RCC 7860 (cell line): ENCODE results near the gene PRRT1B.
A peak's percentile ranks its signal among the peaks of the same experiment; 100 is the strongest.

Experiments
- DNase-seq: peaks from one replicate; pipeline ENCODE4 v3.0.0-alpha.2; 2015; ENCODE audit warnings: low spot score
- FAIRE-seq: peaks from 2 replicates; lab custom pipeline; 2012; peaks lifted over from hg19 to GRCh38; lab: Jason Lieb, UNC

Gene PRRT1B

GRCh38 chr9:131521822-131522221, 23.5 kb upstream of the PRRT1B start:
- no peak for DNase-seq
- no peak for FAIRE-seq

GRCh38 chr9:131522257-131523085, 22.9 kb upstream of the PRRT1B start:
- FAIRE-seq: no peak
- DNase-seq: no peak

- DNase-seq (no peak), FAIRE-seq (no peak)
Observed at GRCh38 chr9:131523086-131523388, 22.3 kb upstream of the PRRT1B start.

GRCh38 chr9:131523451-131524435, 21.6 kb upstream of the PRRT1B start:
- DNase-seq (no peak), FAIRE-seq (no peak)

- DNase-seq: no peak
- no peak for FAIRE-seq
Observed at GRCh38 chr9:131524665-131525315, 20.5 kb upstream of the PRRT1B start.

GRCh38 chr9:131525643-131526565, 19.4 kb upstream of the PRRT1B start:
- FAIRE-seq (no peak), DNase-seq (no peak)

GRCh38 chr9:131528186-131528585, 17.1 kb upstream of the PRRT1B start:
- FAIRE-seq (no peak), DNase-seq (no peak)

- FAIRE-seq (no peak), DNase-seq (no peak)
Observed at GRCh38 chr9:131528886-131529505, 16.3 kb upstream of the PRRT1B start.

- DNase-seq (no peak), FAIRE-seq (no peak)
Observed at GRCh38 chr9:131529597-131530545, 15.5 kb upstream of the PRRT1B start.

GRCh38 chr9:131530546-131530919, 14.8 kb upstream of the PRRT1B start:
- FAIRE-seq (no peak), DNase-seq (peak; percentile 36)

GRCh38 chr9:131530920-131531832, 14.1 kb upstream of the PRRT1B start, which contains the start of gene UCK1:
UCK1 (minus strand) TSS chr9:131531263; CDS start chr9:131531174, 89 bp downstream.
- DNase-seq (peak; percentile 51), FAIRE-seq (no peak)

GRCh38 chr9:131534721-131535237, 10.5 kb upstream of the PRRT1B start:
- FAIRE-seq (no peak), DNase-seq (no peak)

GRCh38 chr9:131537946-131538345, 7.4 kb upstream of the PRRT1B start:
- no peak for DNase-seq
- no peak for FAIRE-seq

GRCh38 chr9:131539223-131539923, 6.0 kb upstream of the PRRT1B start:
- FAIRE-seq (no peak), DNase-seq (no peak)

GRCh38 chr9:131543141-131543540, 2.2 kb upstream of the PRRT1B start:
- DNase-seq: no peak
- no peak for FAIRE-seq

GRCh38 chr9:131545786-131546335, 538 bp downstream of the PRRT1B start:
- FAIRE-seq: no peak
- no peak for DNase-seq
